OCI-LY7 (cell line): ENCODE data around the gene SLC44A4. TPM values are rescaled to one million over a fixed set of nuclear protein-coding genes. Genes with fewer than 3 reads are reported as not detected.
"Not testable (repeated sequence)": the region's sequence is repeated elsewhere in the genome, so short reads cannot be mapped to it uniquely, and the experiment has no call there.

Source experiments
- BruUV-seq: library from RNA; stranded (reverse); fragments of 400-500 nt; replicated peaks from 2 replicates; lab custom pipeline; 2021; lab: Mats Ljungman, UMichigan
- CTCF ChIA-PET: fragments of 300-600 bp; sonication (Branson Sonifier 250); formaldehyde crosslinking; loops from one replicate; lab custom pipeline; 2022; ENCODE audit warnings: antibody characterized with exemption; ENCODE audit not compliant: unreplicated experiment; lab: Charles Lee
- POLR2A ChIA-PET: fragments of 300-600 bp; sonication (Branson Sonifier 250); formaldehyde crosslinking; loops from one replicate; lab custom pipeline; 2022; ENCODE audit warnings: antibody characterized with exemption; lab: Charles Lee
- DNase-seq: peaks from one replicate; pipeline ENCODE4 v3.0.0-alpha.2; 2015; ENCODE audit warnings: low spot score
- H2AFZ ChIP-seq: fragments of 200-600 bp; sonication (generic), shearing (Covaris generic); 2 replicates; pipeline ENCODE4 v1.6.1; 2014; ENCODE audit warnings: mild to moderate bottlenecking, antibody characterized with exemption, low read length, moderate library complexity
- H3K27ac ChIP-seq: fragments of 200-600 bp; sonication (generic); 2 replicates; pipeline ENCODE4 v1.5.1; 2014; ENCODE audit warnings: mixed run types, low read depth, mild to moderate bottlenecking, moderate library complexity, low read length, inconsistent platforms; ENCODE audit not compliant: poor library complexity, severe bottlenecking
- H3K36me3 ChIP-seq: fragments of 200-600 bp; sonication (generic); 2 replicates; pipeline ENCODE4 v1.6.1; 2014; ENCODE audit warnings: mild to moderate bottlenecking, antibody characterized with exemption, low read length, moderate library complexity, mixed read lengths; ENCODE audit not compliant: insufficient read depth
- H3K4me1 ChIP-seq: fragments of 200-600 bp; sonication (generic); 2 replicates; pipeline ENCODE4 v1.5.1; 2014; ENCODE audit warnings: mild to moderate bottlenecking, low read length; ENCODE audit not compliant: insufficient read depth, poor library complexity, severe bottlenecking
- H3K4me2 ChIP-seq: fragments of 200-600 bp; sonication (generic); 2 replicates; pipeline ENCODE4 v1.6.1; 2014; ENCODE audit warnings: mild to moderate bottlenecking, low read length
- H3K4me3 ChIP-seq: fragments of 200-600 bp; sonication (generic); 2 replicates; pipeline ENCODE4 v1.5.1; 2014; ENCODE audit warnings: mild to moderate bottlenecking, low read depth, low read length; ENCODE audit not compliant: poor library complexity, severe bottlenecking
- H3K79me2 ChIP-seq: fragments of 200-600 bp; sonication (generic); 2 replicates; pipeline ENCODE4 v1.6.1; 2016; ENCODE audit warnings: low read depth, mild to moderate bottlenecking, low read length, moderate library complexity, mixed read lengths; ENCODE audit not compliant: insufficient read depth
- H3K9me2 ChIP-seq: fragments of 200-600 bp; sonication (generic); 2 replicates; pipeline ENCODE4 v1.6.1; 2016; ENCODE audit warnings: mild to moderate bottlenecking, low read length, mixed read lengths; ENCODE audit not compliant: insufficient read depth
- H3K9me3 ChIP-seq: fragments of 200-600 bp; sonication (generic); 2 replicates; pipeline ENCODE4 v1.6.1; 2014; ENCODE audit warnings: mild to moderate bottlenecking, mixed run types, low read length, mixed read lengths
- H4K20me1 ChIP-seq: fragments of 200-600 bp; sonication (generic); 2 replicates; pipeline ENCODE4 v1.6.1; 2014; ENCODE audit warnings: mild to moderate bottlenecking, antibody characterized with exemption, low read length, moderate library complexity, mixed read lengths; ENCODE audit not compliant: insufficient read depth
- CTCF ChIP-seq: fragments of 200-600 bp; sonication (generic); conservative IDR thresholded peaks from 2 replicates; pipeline ENCODE4 v1.5.1; 2014; ENCODE audit warnings: mild to moderate bottlenecking, antibody characterized with exemption, low read length, moderate library complexity, mixed read lengths
- EZH2phosphoT487 ChIP-seq: fragments of 200-600 bp; sonication (generic); IDR thresholded peaks from 2 replicates; pipeline ENCODE4 v1.6.1; 2018; ENCODE audit warnings: low read depth, borderline replicate concordance, mild to moderate bottlenecking, mixed run types, antibody characterized with exemption, low read length, moderate library complexity, mixed read lengths
- intact Hi-C: fragments of 100-400 bp; cut with micrococcal nuclease; formaldehyde crosslinking; loops from one replicate; pipeline ENCODE4 v1.10.0; 2022; ENCODE audit not compliant: unreplicated experiment
- total RNA-seq, 2 experiments: library from RNA; depleted of rRNA in 1 of 2; stranded (reverse); fragments of >200 nt in 1 of 2; shearing (Covaris generic) in 1 of 2; gene quantifications; 2 replicates each; pipeline ENCODE4 v1.2.3, GENCODE V29; 2014 to 2022

The SLC44A4 gene
- total RNA-seq, 2 experiments from 2014 or later = not detected

GRCh38 chr6:31915756-31916155 is 37.0 kb upstream of the SLC44A4 start:
- Histone ChIP-seq H2AFZ (no peak overlapping the region), H3K36me3 (no peaks in the 10 kb centered on the region), H3K9me3 (no peaks in the 10 kb centered on the region), H3K9me2 (no peaks in the 10 kb centered on the region), H3K4me3 (no peak overlapping the region), H3K4me1 (no peaks in the 10 kb centered on the region), H3K27ac (no peak overlapping the region), H3K4me2 (no peak overlapping the region), H4K20me1 (no peaks in the 10 kb centered on the region), H3K79me2 (no peaks in the 10 kb centered on the region)
- POLR2A ChIA-PET = no interaction called here
- intact Hi-C loops = no loop called here
- no peak for TF ChIP-seq CTCF
- no peak for TF ChIP-seq EZH2phosphoT487
- CTCF ChIA-PET = no interaction called here
- DNase-seq = no peak
- BruUV-seq = no TSS peak

- Histone ChIP-seq H3K79me2 (no peaks in the 10 kb centered on the region), H3K9me3 (no peaks in the 10 kb centered on the region), H3K4me2 (no peak overlapping the region), H3K9me2 (no peaks in the 10 kb centered on the region), H2AFZ (no peak overlapping the region), H3K36me3 (no peaks in the 10 kb centered on the region), H3K4me3 (no peak overlapping the region), H3K4me1 (no peaks in the 10 kb centered on the region), H3K27ac (no peak overlapping the region), H4K20me1 (no peaks in the 10 kb centered on the region)
- no TSS peak for BruUV-seq
- TF ChIP-seq CTCF (no peak), EZH2phosphoT487 (no peak)
- no peak for DNase-seq
- ChIA-PET POLR2A (no interaction called here), CTCF (no interaction called here)
- intact Hi-C loops = no loop called here
These were observed 36.6 kb upstream of the SLC44A4 start for GRCh38 chr6:31915351-31915750.

GRCh38 chr6:31911826-31912585 is 33.2 kb upstream of the SLC44A4 start:
- H3K4me2 ChIP-seq = no peak overlapping the region

GRCh38 chr6:31909298-31909697 is 30.5 kb upstream of the SLC44A4 start:
- BruUV-seq, H3K36me3 ChIP-seq, H3K9me2 ChIP-seq, DNase-seq, H4K20me1 ChIP-seq, H3K79me2 ChIP-seq, H2AFZ ChIP-seq, H3K27ac ChIP-seq, H3K4me1 ChIP-seq, H3K9me3 ChIP-seq, intact Hi-C loops, CTCF ChIA-PET, H3K4me3 ChIP-seq, H3K4me2 ChIP-seq: not testable (repeated sequence)
- POLR2A ChIA-PET = interaction anchor here (0.6 to 1.0 kb wide), 3 partner anchors 10 to 65 kb away, joined by 3 to 9 read pairs (median 4); no protein-coding TSS in a partner anchor

More at GRCh38 chr6:31911826-31912585, 33.2 kb upstream of the SLC44A4 start:
- Histone ChIP-seq H3K36me3 (no peaks in the 10 kb centered on the region), H2AFZ (no peak overlapping the region), H3K4me3 (no peak overlapping the region), H3K9me2 (no peaks in the 10 kb centered on the region), H4K20me1 (no peaks in the 10 kb centered on the region), H3K79me2 (no peaks in the 10 kb centered on the region), H3K4me1 (peaks cover 4% of the 10 kb centered on the region), H3K9me3 (no peaks in the 10 kb centered on the region), H3K27ac (no peak overlapping the region)
- POLR2A ChIA-PET = no interaction called here
- no TSS peak for BruUV-seq
- intact Hi-C loops = no loop called here
- TF ChIP-seq EZH2phosphoT487 (no peak), CTCF (no peak)
- CTCF ChIA-PET = no interaction called here
- DNase-seq = no peak
